ENCODE measurements around the gene LNX1. TPM values are rescaled to one million over a fixed set of nuclear protein-coding genes. Genes with fewer than 3 reads are reported as not detected.
A peak's percentile ranks its signal among the peaks of the same experiment; 100 is the strongest.
"Not testable (repeated sequence)": the region's sequence is repeated elsewhere in the genome, so short reads cannot be mapped to it uniquely, and the experiment has no call there.

LNX1 gene
- total and polyA plus RNA-seq, 9 donors = 2.4 to 5.1 (median 2.8) TPM

- Histone ChIP-seq H3K27ac (ENCODE audit: low read length) (no peak overlapping the region), H3K36me3 (ENCODE audit: control insufficient read depth, insufficient read depth, low read length) (peaks cover 4% of the 10 kb centered on the region), H3K27me3 (ENCODE audit: control insufficient read depth, insufficient read depth, low read length) (no peaks in the 10 kb centered on the region), H3K4me3 (ENCODE audit: low read length) (no peak overlapping the region), H3K9me3 (replicated peaks; ENCODE audit: control insufficient read depth, low read depth, low read length) (no peaks in the 10 kb centered on the region), H3K4me1 (ENCODE audit: control insufficient read depth, insufficient read depth, low read length) (no peaks in the 10 kb centered on the region)
- DNase-seq = no peak
- no CpG with 5 or more reads among the region's 5 CpGs for WGBS (ENCODE audit: insufficient coverage)
These were observed 111.4 kb downstream of the LNX1 start for GRCh38 chr4:53479736-53480525.

DNA sequence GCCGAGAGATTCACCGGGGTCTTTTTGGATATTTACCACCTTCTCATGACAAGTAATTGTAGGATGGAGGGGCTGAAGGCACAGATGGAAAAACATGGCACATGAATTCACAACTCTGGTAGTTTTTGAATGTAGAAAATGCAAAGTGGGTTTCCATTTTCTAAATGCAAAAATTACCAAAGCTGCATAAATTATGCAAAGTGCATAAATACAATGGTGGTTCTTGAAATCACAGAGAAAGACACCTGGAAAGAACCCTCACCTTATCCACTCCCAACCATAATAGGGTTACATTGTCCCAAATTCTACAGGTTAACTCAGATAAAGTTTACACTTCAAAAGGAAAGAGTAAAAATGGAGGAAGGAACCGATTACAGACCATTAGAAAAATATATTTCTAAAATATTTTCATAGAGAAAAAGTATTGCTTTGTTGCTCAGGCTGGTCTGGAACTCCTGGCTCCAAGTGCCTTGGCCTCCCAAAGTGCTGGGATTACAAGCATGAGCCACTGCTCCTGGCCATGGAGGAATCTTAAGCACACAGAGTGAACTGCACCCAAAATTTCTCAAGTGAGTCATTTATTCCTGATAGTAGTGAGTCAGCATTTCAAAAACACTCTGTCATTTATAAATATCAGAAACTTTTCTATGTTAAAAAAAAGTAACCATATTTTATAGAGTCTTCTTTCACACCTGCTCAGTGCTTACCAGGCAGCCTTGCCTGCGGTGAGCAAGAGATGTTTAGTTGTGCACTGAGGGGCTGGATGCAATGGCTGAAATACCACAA is 112.4 kb downstream of the LNX1 start:
- H3K27me3 ChIP-seq (ENCODE audit: control insufficient read depth, insufficient read depth, low read length) = no peaks in the 10 kb centered on the region
- WGBS (ENCODE audit: insufficient coverage) = 90% methylated on average over 2 of the region's 4 CpGs

DNA sequence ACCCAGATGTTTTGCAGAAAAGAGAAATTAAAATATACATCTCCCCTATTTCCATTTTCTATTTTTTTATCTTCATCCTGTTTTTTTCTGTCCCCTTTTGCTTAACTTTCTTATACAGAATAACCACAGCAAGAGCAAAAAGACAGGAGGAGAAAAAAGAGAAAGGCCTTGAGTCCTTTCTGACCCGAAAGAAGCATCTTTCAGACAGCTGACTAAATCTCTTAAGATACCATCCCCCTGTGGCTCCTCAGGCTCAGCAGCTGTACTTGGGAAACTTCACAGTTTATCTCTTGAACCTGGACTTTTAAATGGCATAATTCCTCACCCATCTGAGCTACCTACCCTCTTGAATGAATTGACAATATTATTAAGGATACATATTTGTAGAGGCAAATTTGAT is 113.7 kb downstream of the LNX1 start:
- peaks cover 7% of the 10 kb centered on the region for H3K36me3 ChIP-seq (ENCODE audit: control insufficient read depth, insufficient read depth, low read length)
- no peaks in the 10 kb centered on the region for H3K4me1 ChIP-seq (ENCODE audit: control insufficient read depth, insufficient read depth, low read length)
- no peaks in the 10 kb centered on the region for H3K27me3 ChIP-seq (ENCODE audit: control insufficient read depth, insufficient read depth, low read length)
- H3K27ac ChIP-seq (ENCODE audit: low read length) = no peak overlapping the region
- no peak for DNase-seq
- no peaks in the 10 kb centered on the region for H3K9me3 ChIP-seq (replicated peaks; ENCODE audit: control insufficient read depth, low read depth, low read length)
- no peak overlapping the region for H3K4me3 ChIP-seq (ENCODE audit: low read length)
- no CpG with 5 or more reads among the region's 1 CpG for WGBS (ENCODE audit: insufficient coverage)

More for the DNA sequence above, 112.4 kb downstream of the LNX1 start:
- Histone ChIP-seq H3K4me1 (ENCODE audit: control insufficient read depth, insufficient read depth, low read length) (no peaks in the 10 kb centered on the region), H3K27ac (ENCODE audit: low read length) (no peak overlapping the region), H3K36me3 (ENCODE audit: control insufficient read depth, insufficient read depth, low read length) (peaks cover 6% of the 10 kb centered on the region), H3K4me3 (ENCODE audit: low read length) (no peak overlapping the region), H3K9me3 (replicated peaks; ENCODE audit: control insufficient read depth, low read depth, low read length) (no peaks in the 10 kb centered on the region)
- DNase-seq = no peak

- WGBS (ENCODE audit: insufficient coverage) = 63% methylated on average over 1 of the region's 5 CpGs
- Histone ChIP-seq H3K9me3 (replicated peaks; ENCODE audit: control insufficient read depth, low read depth, low read length) (no peaks in the 10 kb centered on the region), H3K4me1 (ENCODE audit: control insufficient read depth, insufficient read depth, low read length) (no peaks in the 10 kb centered on the region), H3K27me3 (ENCODE audit: control insufficient read depth, insufficient read depth, low read length) (no peaks in the 10 kb centered on the region), H3K4me3 (ENCODE audit: low read length) (no peak overlapping the region), H3K27ac (ENCODE audit: low read length) (no peak overlapping the region), H3K36me3 (ENCODE audit: control insufficient read depth, insufficient read depth, low read length) (peaks cover 7% of the 10 kb centered on the region)
- peak; percentile 30 for DNase-seq
These were observed 114.2 kb downstream of the LNX1 start for GRCh38 chr4:53477038-53477565.

GRCh38 chr4:53476232-53477037 is 114.9 kb downstream of the LNX1 start:
- Histone ChIP-seq H3K4me1 (ENCODE audit: control insufficient read depth, insufficient read depth, low read length) (no peaks in the 10 kb centered on the region), H3K9me3 (replicated peaks; ENCODE audit: control insufficient read depth, low read depth, low read length) (no peaks in the 10 kb centered on the region), H3K27ac (ENCODE audit: low read length) (no peak overlapping the region), H3K27me3 (ENCODE audit: control insufficient read depth, insufficient read depth, low read length) (no peaks in the 10 kb centered on the region), H3K36me3 (ENCODE audit: control insufficient read depth, insufficient read depth, low read length) (peaks cover 7% of the 10 kb centered on the region), H3K4me3 (ENCODE audit: low read length) (no peak overlapping the region)
- DNase-seq = no peak
- 70% methylated on average over 5 of the region's 10 CpGs for WGBS (ENCODE audit: insufficient coverage)

GRCh38 chr4:53466576-53466975 is 124.7 kb downstream of the LNX1 start:
- H3K4me3 ChIP-seq (ENCODE audit: low read length); H3K36me3 ChIP-seq (ENCODE audit: control insufficient read depth, insufficient read depth, low read length); H3K27ac ChIP-seq (ENCODE audit: low read length); H3K27me3 ChIP-seq (ENCODE audit: control insufficient read depth, insufficient read depth, low read length); DNase-seq; H3K9me3 ChIP-seq (replicated peaks; ENCODE audit: control insufficient read depth, low read depth, low read length); H3K4me1 ChIP-seq (ENCODE audit: control insufficient read depth, insufficient read depth, low read length): not testable (repeated sequence)
- WGBS (ENCODE audit: insufficient coverage) = 91% methylated on average over 5 of the region's 6 CpGs

DNA sequence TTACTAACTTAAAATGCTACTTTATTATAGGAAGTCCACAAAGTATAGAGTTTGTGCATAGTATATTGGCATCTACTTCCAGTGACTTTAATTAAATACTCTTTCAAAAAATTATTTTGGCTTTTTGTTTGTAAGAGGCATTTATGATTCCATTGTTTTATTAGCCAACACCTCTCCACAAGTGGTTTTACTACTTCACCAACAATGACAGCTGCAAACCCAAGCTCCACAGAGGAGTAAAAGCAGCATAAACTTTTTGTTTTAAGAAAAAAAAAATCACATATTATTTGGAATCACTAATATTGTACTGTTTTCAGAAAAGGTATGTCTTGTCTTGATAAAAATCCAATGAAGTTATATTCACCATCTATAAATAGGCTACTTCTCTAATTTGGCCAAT is 125.4 kb downstream of the LNX1 start:
- DNase-seq = no peak
- Histone ChIP-seq H3K9me3 (replicated peaks; ENCODE audit: control insufficient read depth, low read depth, low read length) (peaks cover 3% of the 10 kb centered on the region), H3K27me3 (ENCODE audit: control insufficient read depth, insufficient read depth, low read length) (no peaks in the 10 kb centered on the region), H3K4me1 (ENCODE audit: control insufficient read depth, insufficient read depth, low read length) (no peaks in the 10 kb centered on the region), H3K4me3 (ENCODE audit: low read length) (no peak overlapping the region), H3K27ac (ENCODE audit: low read length) (no peak overlapping the region), H3K36me3 (ENCODE audit: control insufficient read depth, insufficient read depth, low read length) (peaks cover 2% of the 10 kb centered on the region)

- peak; percentile 36 for DNase-seq
- H3K9me3 ChIP-seq (replicated peaks; ENCODE audit: control insufficient read depth, low read depth, low read length) = peaks cover 3% of the 10 kb centered on the region
- no peak overlapping the region for H3K4me3 ChIP-seq (ENCODE audit: low read length)
- peaks cover 2% of the 10 kb centered on the region for H3K36me3 ChIP-seq (ENCODE audit: control insufficient read depth, insufficient read depth, low read length)
- H3K27me3 ChIP-seq (ENCODE audit: control insufficient read depth, insufficient read depth, low read length) = no peaks in the 10 kb centered on the region
- H3K4me1 ChIP-seq (ENCODE audit: control insufficient read depth, insufficient read depth, low read length) = no peaks in the 10 kb centered on the region
- H3K27ac ChIP-seq (ENCODE audit: low read length) = no peak overlapping the region
- WGBS (ENCODE audit: insufficient coverage) = 25% methylated on average over 1 of the region's 2 CpGs
These were observed 126.0 kb downstream of the LNX1 start for GRCh38 chr4:53465281-53465680.

DNA sequence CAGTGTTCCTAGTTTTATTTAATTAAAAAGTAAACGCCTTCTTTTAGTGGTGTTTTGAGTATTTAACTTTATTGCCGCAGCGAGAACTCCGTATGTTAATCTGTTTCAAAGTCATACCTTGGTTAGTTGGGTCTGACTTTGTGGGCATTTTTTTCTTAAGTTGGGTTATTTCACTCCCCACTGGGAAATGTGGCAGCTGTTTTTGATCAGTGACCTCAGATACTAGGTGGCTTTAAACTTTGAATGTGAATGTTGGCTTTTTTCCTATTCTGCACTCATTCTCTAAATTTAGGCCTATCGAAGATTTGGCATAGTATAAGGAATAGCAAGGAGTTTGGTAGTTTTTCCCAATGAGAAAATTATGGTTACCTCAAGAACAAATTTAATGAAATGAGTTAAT is 127.9 kb downstream of the LNX1 start:
- Histone ChIP-seq H3K27ac (ENCODE audit: low read length) (no peak overlapping the region), H3K27me3 (ENCODE audit: control insufficient read depth, insufficient read depth, low read length) (no peaks in the 10 kb centered on the region), H3K4me1 (ENCODE audit: control insufficient read depth, insufficient read depth, low read length) (no peaks in the 10 kb centered on the region), H3K36me3 (ENCODE audit: control insufficient read depth, insufficient read depth, low read length) (peaks cover 8% of the 10 kb centered on the region), H3K4me3 (ENCODE audit: low read length) (no peak overlapping the region), H3K9me3 (replicated peaks; ENCODE audit: control insufficient read depth, low read depth, low read length) (peaks cover 3% of the 10 kb centered on the region)
- DNase-seq = no peak
- WGBS (ENCODE audit: insufficient coverage) = no CpG with 5 or more reads among the region's 5 CpGs

DNA sequence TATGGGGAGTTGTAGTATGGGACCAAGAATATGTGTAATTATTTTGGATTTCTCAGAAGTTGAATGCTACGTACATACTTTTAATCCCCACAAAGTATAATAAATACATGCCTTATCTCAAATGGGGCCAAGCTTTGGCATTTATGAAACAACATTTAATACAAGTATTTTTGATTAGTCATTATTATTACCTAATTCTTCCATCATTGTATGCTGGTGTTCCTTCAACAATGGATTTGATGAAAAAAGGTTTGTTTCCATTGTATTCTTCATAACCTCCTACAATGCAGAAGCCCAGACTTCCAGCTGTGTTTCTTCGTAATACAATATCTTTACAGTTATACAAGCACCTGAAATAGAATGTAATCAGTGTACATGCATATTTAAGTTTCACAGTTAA is 130.0 kb downstream of the LNX1 start:
- Histone ChIP-seq H3K4me3 (ENCODE audit: low read length) (no peak overlapping the region), H3K27me3 (ENCODE audit: control insufficient read depth, insufficient read depth, low read length) (no peaks in the 10 kb centered on the region), H3K27ac (ENCODE audit: low read length) (no peak overlapping the region), H3K36me3 (ENCODE audit: control insufficient read depth, insufficient read depth, low read length) (peaks cover 8% of the 10 kb centered on the region), H3K9me3 (replicated peaks; ENCODE audit: control insufficient read depth, low read depth, low read length) (no peaks in the 10 kb centered on the region), H3K4me1 (ENCODE audit: control insufficient read depth, insufficient read depth, low read length) (no peaks in the 10 kb centered on the region)
- no CpG with 5 or more reads among the region's 2 CpGs for WGBS (ENCODE audit: insufficient coverage)
- DNase-seq = no peak

Measured in muscle of leg (tissue), 11 donors.